ENCODE data around the gene RTP5. TPM values are rescaled to one million over a fixed set of nuclear protein-coding genes. Genes with fewer than 3 reads are reported as not detected.
A peak's percentile ranks its signal among the peaks of the same experiment; 100 is the strongest.

The RTP5 gene
- total RNA-seq, 1 experiment from 2014 or later, result not detected

- Histone ChIP-seq H2BK12ac (ENCODE audit: insufficient read length, low read depth, low read length) (no peak overlapping the region), H3K23ac (ENCODE audit: insufficient read length, low read depth, low read length) (no peak overlapping the region), H3K4me1 (ENCODE audit: insufficient read depth, low read length) (no peaks in the 10 kb centered on the region), H3K14ac (ENCODE audit: insufficient read depth, low read length) (no peak overlapping the region; the same call in 1 of the 2 replicates), H4K91ac (ENCODE audit: insufficient read length, low read depth, low read length) (no peak overlapping the region), H3K9ac (ENCODE audit: extremely low read depth, insufficient read length, low read length) (no peak overlapping the region), H3K56ac (ENCODE audit: insufficient read length, low read depth, low read length) (no peak overlapping the region), H2BK120ac (ENCODE audit: low read depth, low read length, poor library complexity, severe bottlenecking) (no peak overlapping the region), H3T11ph (ENCODE audit: low read length) (no peak overlapping the region), H3K79me1 (ENCODE audit: insufficient read depth, low read depth, low read length, poor library complexity, severe bottlenecking) (no peaks in the 10 kb centered on the region), H4K5ac (ENCODE audit: insufficient read length, low read depth, low read length) (no peak overlapping the region), H3K4me2 (ENCODE audit: insufficient read depth, insufficient read length, low read length) (no peak overlapping the region), H3K4ac (ENCODE audit: low read depth, low read length) (no peak overlapping the region), H2BK15ac (ENCODE audit: low read depth, low read length) (no peak overlapping the region), H2AK5ac (ENCODE audit: insufficient read length, low read length) (no peak overlapping the region), H2BK20ac (ENCODE audit: low read depth, low read length, poor library complexity, severe bottlenecking) (no peak overlapping the region), H3K79me2 (ENCODE audit: insufficient read depth, low read length) (no peaks in the 10 kb centered on the region), H2BK5ac (ENCODE audit: insufficient read length, low read length) (no peak overlapping the region), H3K23me2 (ENCODE audit: insufficient read length, low read depth, low read length, poor library complexity, severe bottlenecking) (no peaks in the 10 kb centered on the region), H4K20me1 (ENCODE audit: control insufficient read depth, insufficient read depth, insufficient read length) (no peaks in the 10 kb centered on the region), H3K9me3 (ENCODE audit: control insufficient read depth, low read depth, low read length) (no peaks in the 10 kb centered on the region), H3K27ac (ENCODE audit: insufficient read length, low read depth, low read length) (no peak overlapping the region), H4K8ac (replicated peaks; ENCODE audit: insufficient read length, low read depth, low read length) (no peak overlapping the region), H3K18ac (ENCODE audit: insufficient read length, low read depth, low read length) (no peak overlapping the region), H3K27me3 (ENCODE audit: insufficient read depth, low read length) (no peaks in the 10 kb centered on the region), H2AFZ (ENCODE audit: low read length) (no peak overlapping the region)
- Mint-ChIP-seq H3K4me1 (no peaks in the 10 kb centered on the region), H3K9me3 (no peaks in the 10 kb centered on the region), H3K27ac (no peak overlapping the region), H3K36me3 (ENCODE audit: insufficient read depth in 1 of 3, low read depth in 3 of 3) (no peaks in the 10 kb centered on the region), H3K4me3 (no peak overlapping the region), H3K27me3 (ENCODE audit: low read depth) (peaks cover 16% of the 10 kb centered on the region)
- DNase-seq, result peak; percentile 30
- no peak for TF ChIP-seq CTCF (conservative IDR thresholded peaks at IDR 0.05)
- WGBS (ENCODE audit: extremely low coverage, insufficient read length, low lambda C conversion rate), result no CpG with 5 or more reads among the region's 27 CpGs
Observed at GRCh38 chr2:241850544-241851324, 18.8 kb upstream of the RTP5 start.

Data from H9 (cell line).